ENCODE results near the gene SCYGR2.

The SCYGR2 gene

DNA sequence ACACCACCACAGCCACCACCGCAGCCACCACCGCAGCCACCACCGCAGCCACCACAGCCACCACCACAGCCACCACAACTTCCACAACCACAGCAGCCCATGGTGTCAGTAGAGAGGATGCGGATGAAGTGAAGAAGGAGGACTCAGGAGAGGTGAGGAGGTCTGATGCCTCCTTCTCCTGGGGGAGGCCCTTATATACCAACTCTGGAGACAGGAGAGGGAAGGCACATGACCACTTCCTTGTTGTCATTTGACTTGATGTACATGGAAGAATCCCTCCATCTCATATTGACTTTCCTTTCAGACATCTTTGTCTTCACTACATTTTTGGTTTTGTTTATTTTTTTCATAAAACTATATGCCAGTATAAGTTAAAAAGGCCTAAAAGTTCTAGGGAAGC is 16.0 kb downstream of the SCYGR2 start, which contains the start of gene SCYGR3:
Gene SCYGR3, minus strand, starts transcription at position 101 of the 400 bp plus-strand sequence. Its CDS starts 0 bp downstream, at position 101.
- Histone ChIP-seq H3K9ac (ENCODE audit: low read length) (no peak within 1 kb of the TSS), H4K20me1 (ENCODE audit: insufficient read depth, low read length) (no peaks in the 10 kb centered on the region), H2AFZ (ENCODE audit: low read length) (no peak within 1 kb of the TSS), H3K27me3 (ENCODE audit: insufficient read depth, low read length) (no peaks in the 10 kb centered on the region), H3K9me3 (ENCODE audit: low read length) (no peaks in the 10 kb centered on the region), H3F3A (ENCODE audit: insufficient read depth, low read length) (no peaks in the 10 kb centered on the region), H3K79me2 (ENCODE audit: insufficient read depth, low read length) (no peaks in the 10 kb centered on the region), H3K9me2 (ENCODE audit: low read depth, low read length) (no peaks in the 10 kb centered on the region), H3K4me1 (ENCODE audit: insufficient read depth, low read length, severe bottlenecking) (no peaks in the 10 kb centered on the region), H3K4me3 (ENCODE audit: low read depth, low read length, poor library complexity, severe bottlenecking) (no peak within 1 kb of the TSS), H3K36me3 (ENCODE audit: insufficient read depth, low read length) (no peaks in the 10 kb centered on the region), H3K4me2 (ENCODE audit: low read length) (no peak within 1 kb of the TSS), H3K27ac (ENCODE audit: low read depth, low read length, poor library complexity, severe bottlenecking) (no peak within 1 kb of the TSS)
- TF ChIP-seq EZH2 (IDR thresholded peaks at IDR 0.05; ENCODE audit: borderline replicate concordance, low read length) = no peak
- no peak for TF ChIP-seq CTCF (IDR thresholded peaks at IDR 0.05; ENCODE audit: low read length)

DNA sequence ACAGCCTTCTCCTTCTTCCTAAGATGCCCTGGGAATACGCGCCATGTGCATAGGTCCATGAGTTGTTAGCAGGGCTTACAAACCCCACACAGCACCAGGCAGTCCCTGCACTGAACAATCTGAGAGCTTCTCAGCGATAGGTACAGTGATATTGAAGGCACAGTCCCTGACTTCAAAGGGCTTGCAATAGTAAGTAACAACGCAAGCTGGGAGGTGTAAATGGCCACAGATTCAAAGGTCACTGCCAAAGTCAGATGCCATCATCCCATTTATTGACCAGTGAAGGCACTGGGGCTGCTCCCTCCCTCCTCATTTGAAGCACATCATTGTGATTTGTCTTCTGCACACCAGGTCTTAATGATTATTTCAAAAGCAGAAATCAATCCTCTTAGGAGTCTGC is 16.5 kb downstream of the SCYGR2 start:
- no peak for TF ChIP-seq EZH2 (IDR thresholded peaks at IDR 0.05; ENCODE audit: borderline replicate concordance, low read length)
- Histone ChIP-seq H3K4me3 (ENCODE audit: low read depth, low read length, poor library complexity, severe bottlenecking) (no peak overlapping the region), H3K4me1 (ENCODE audit: insufficient read depth, low read length, severe bottlenecking) (no peaks in the 10 kb centered on the region), H4K20me1 (ENCODE audit: insufficient read depth, low read length) (no peaks in the 10 kb centered on the region), H3K27me3 (ENCODE audit: insufficient read depth, low read length) (no peaks in the 10 kb centered on the region), H3K9ac (ENCODE audit: low read length) (no peak overlapping the region), H3K9me2 (ENCODE audit: low read depth, low read length) (no peaks in the 10 kb centered on the region), H3K79me2 (ENCODE audit: insufficient read depth, low read length) (no peaks in the 10 kb centered on the region), H3K27ac (ENCODE audit: low read depth, low read length, poor library complexity, severe bottlenecking) (no peak overlapping the region), H2AFZ (ENCODE audit: low read length) (no peak overlapping the region), H3K9me3 (ENCODE audit: low read length) (no peaks in the 10 kb centered on the region), H3F3A (ENCODE audit: insufficient read depth, low read length) (no peaks in the 10 kb centered on the region), H3K4me2 (ENCODE audit: low read length) (no peak overlapping the region), H3K36me3 (ENCODE audit: insufficient read depth, low read length) (no peaks in the 10 kb centered on the region)

GRCh38 chr2:227615906-227616305 is 17.2 kb downstream of the SCYGR2 start:
- H3K9me3 ChIP-seq (ENCODE audit: low read length) = no peaks in the 10 kb centered on the region
- no peaks in the 10 kb centered on the region for H4K20me1 ChIP-seq (ENCODE audit: insufficient read depth, low read length)
- no peaks in the 10 kb centered on the region for H3K79me2 ChIP-seq (ENCODE audit: insufficient read depth, low read length)
- H3K27ac ChIP-seq (ENCODE audit: low read depth, low read length, poor library complexity, severe bottlenecking) = no peak overlapping the region
- H3K9ac ChIP-seq (ENCODE audit: low read length) = no peak overlapping the region
- no peaks in the 10 kb centered on the region for H3K9me2 ChIP-seq (ENCODE audit: low read depth, low read length)
- no peak overlapping the region for H2AFZ ChIP-seq (ENCODE audit: low read length)
- TF ChIP-seq EZH2 (IDR thresholded peaks at IDR 0.05; ENCODE audit: borderline replicate concordance, low read length) (no peak), CTCF (IDR thresholded peaks at IDR 0.05; ENCODE audit: low read length) (no peak)
- H3K4me3 ChIP-seq (ENCODE audit: low read depth, low read length, poor library complexity, severe bottlenecking) = no peak overlapping the region
- H3K27me3 ChIP-seq (ENCODE audit: insufficient read depth, low read length) = no peaks in the 10 kb centered on the region
- no peaks in the 10 kb centered on the region for H3K36me3 ChIP-seq (ENCODE audit: insufficient read depth, low read length)
- H3K4me2 ChIP-seq (ENCODE audit: low read length) = no peak overlapping the region
- no peaks in the 10 kb centered on the region for H3F3A ChIP-seq (ENCODE audit: insufficient read depth, low read length)
- no peaks in the 10 kb centered on the region for H3K4me1 ChIP-seq (ENCODE audit: insufficient read depth, low read length, severe bottlenecking)

- Histone ChIP-seq H3K27me3 (ENCODE audit: insufficient read depth, low read length) (no peaks in the 10 kb centered on the region), H3F3A (ENCODE audit: insufficient read depth, low read length) (no peaks in the 10 kb centered on the region), H3K27ac (ENCODE audit: low read depth, low read length, poor library complexity, severe bottlenecking) (no peak overlapping the region), H3K79me2 (ENCODE audit: insufficient read depth, low read length) (no peaks in the 10 kb centered on the region), H3K36me3 (ENCODE audit: insufficient read depth, low read length) (no peaks in the 10 kb centered on the region), H4K20me1 (ENCODE audit: insufficient read depth, low read length) (no peaks in the 10 kb centered on the region), H3K4me2 (ENCODE audit: low read length) (no peak overlapping the region), H3K4me3 (ENCODE audit: low read depth, low read length, poor library complexity, severe bottlenecking) (no peak overlapping the region), H3K9ac (ENCODE audit: low read length) (no peak overlapping the region), H3K9me2 (ENCODE audit: low read depth, low read length) (no peaks in the 10 kb centered on the region), H3K4me1 (ENCODE audit: insufficient read depth, low read length, severe bottlenecking) (no peaks in the 10 kb centered on the region), H2AFZ (ENCODE audit: low read length) (no peak overlapping the region), H3K9me3 (ENCODE audit: low read length) (no peaks in the 10 kb centered on the region)
- no peak for TF ChIP-seq CTCF (IDR thresholded peaks at IDR 0.05; ENCODE audit: low read length)
- TF ChIP-seq EZH2 (IDR thresholded peaks at IDR 0.05; ENCODE audit: borderline replicate concordance, low read length) = no peak
These were observed 17.9 kb downstream of the SCYGR2 start for GRCh38 chr2:227616631-227617030.

Data from OCI-LY1 (cell line).